GM12865 (cell line): ENCODE data around the gene NAA15.

ENCODE experiments used
- DNase-seq: peaks from one replicate; pipeline ENCODE4 v3.0.0; 2010; ENCODE audit warnings: low read depth
- H3K4me3 ChIP-seq: 2 replicates; pipeline ENCODE4 v1.5.1; 2011; ENCODE audit warnings: mild to moderate bottlenecking, low read depth, low read length, control low read depth
- TF ChIP-seq, protein P1 (sequence below): IDR thresholded peaks from 2 replicates; pipeline ENCODE4 v1.5.1; 2011; ENCODE audit warnings: low read length, control low read depth, low read depth, inconsistent platforms; ENCODE audit not compliant: insufficient read depth; ENCODE audit errors: missing control alignments

Gene NAA15

DNA sequence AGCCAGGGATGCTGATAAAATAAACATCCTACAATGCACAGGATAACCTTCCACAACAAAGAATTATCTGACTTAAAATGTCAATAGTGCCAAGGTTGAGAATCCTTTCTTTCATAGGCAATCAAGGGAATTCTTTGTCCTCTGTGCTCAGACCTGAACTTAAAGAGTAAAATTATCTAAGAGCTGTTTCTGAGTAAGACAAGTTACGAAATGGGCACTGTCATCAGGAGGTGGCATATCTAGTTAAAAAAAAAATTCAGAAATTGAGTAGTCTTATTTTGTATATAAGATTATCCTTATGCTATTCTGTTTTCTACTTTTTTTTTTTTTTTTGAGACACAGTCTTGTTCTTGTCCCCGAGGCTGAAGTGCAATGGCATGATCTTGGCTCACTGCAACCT, 149.3 kb downstream of the NAA15 start:
- TF ChIP-seq, protein P1, sequence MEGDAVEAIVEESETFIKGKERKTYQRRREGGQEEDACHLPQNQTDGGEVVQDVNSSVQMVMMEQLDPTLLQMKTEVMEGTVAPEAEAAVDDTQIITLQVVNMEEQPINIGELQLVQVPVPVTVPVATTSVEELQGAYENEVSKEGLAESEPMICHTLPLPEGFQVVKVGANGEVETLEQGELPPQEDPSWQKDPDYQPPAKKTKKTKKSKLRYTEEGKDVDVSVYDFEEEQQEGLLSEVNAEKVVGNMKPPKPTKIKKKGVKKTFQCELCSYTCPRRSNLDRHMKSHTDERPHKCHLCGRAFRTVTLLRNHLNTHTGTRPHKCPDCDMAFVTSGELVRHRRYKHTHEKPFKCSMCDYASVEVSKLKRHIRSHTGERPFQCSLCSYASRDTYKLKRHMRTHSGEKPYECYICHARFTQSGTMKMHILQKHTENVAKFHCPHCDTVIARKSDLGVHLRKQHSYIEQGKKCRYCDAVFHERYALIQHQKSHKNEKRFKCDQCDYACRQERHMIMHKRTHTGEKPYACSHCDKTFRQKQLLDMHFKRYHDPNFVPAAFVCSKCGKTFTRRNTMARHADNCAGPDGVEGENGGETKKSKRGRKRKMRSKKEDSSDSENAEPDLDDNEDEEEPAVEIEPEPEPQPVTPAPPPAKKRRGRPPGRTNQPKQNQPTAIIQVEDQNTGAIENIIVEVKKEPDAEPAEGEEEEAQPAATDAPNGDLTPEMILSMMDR: no peak
- H3K4me3 ChIP-seq: no peak overlapping the region
- no peak for DNase-seq

DNA sequence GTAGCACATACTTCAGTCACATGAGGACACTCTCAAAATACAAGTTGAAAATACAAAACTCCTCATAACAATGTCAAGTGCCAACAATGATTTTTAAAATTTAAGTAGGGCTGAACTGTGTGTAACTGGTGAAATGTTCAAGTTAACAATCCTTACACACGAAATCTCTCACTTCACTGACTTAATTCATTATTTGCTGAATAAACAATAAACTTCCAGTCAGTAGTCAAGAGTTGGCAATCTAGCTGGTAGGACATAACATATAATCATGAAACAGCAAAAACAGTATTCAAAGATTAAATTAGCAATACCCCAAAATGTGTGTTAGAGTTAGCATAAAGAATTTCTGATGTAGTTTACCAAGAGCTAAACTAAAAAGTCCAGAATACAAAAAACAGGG, 150.7 kb downstream of the NAA15 start:
- TF ChIP-seq, protein P1: no peak
- DNase-seq: no peak
- peak overlapping the region; percentile 92 for H3K4me3 ChIP-seq

DNA sequence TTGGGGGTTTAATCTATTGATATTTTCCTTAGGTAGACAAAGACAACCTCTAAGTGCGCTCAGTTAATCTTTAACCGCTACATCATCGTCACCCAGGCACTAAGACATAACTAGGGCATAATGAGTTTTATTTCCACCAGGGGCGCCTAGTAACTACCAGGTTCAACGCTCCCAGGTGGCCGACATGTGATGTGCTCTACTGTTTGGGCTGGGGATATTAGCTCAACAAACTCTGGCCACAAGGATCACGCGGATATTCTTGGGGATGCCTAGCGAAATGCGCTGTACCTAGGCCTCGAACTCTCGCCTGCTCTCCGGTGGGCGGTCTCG, 151.7 kb downstream of the NAA15 start:
- peak overlapping the region; percentile 92 for H3K4me3 ChIP-seq
- DNase-seq: peak; percentile 89
- TF ChIP-seq, protein P1: peak; percentile 43

DNA sequence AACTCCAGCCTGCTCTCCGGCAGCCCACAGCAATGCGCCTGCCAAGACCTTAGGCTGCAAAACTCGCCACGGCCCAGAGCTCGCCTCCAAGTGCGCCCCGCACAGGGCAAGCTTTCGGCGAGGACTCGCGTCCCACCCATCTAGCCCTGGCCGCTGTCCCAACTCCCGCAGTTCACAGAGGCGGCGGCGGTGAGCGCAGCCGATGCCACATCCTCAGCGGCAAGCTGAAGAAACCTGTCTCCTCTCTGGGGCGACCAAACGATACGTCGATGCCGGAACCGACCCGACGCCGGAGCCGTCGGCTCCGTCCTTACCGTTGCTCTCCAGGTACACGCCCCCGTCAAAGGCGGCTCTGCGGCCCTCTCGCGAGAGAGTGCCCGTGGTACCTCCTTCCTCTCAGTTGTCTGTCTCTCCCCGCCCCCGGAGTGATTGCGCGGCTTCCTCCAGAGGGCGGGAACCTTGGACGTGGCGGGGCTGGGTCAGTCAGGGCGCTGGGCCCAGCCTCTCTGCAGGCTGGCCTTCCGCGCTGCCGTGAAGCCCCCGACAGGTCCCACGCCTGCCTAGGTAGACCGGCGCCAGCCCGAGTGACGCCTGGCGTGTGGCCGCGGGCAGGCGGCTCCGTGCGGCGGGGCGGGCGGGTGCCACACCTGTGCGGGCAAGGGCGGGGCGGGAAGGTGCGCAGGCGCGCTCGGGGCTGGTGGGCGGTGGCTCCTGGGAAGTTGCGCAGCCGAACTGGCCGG, 152.2 kb downstream of the NAA15 start:
- H3K4me3 ChIP-seq: peak overlapping the region; percentile 92
- DNase-seq: peak; percentile 98
- TF ChIP-seq, protein P1: no peak

DNA sequence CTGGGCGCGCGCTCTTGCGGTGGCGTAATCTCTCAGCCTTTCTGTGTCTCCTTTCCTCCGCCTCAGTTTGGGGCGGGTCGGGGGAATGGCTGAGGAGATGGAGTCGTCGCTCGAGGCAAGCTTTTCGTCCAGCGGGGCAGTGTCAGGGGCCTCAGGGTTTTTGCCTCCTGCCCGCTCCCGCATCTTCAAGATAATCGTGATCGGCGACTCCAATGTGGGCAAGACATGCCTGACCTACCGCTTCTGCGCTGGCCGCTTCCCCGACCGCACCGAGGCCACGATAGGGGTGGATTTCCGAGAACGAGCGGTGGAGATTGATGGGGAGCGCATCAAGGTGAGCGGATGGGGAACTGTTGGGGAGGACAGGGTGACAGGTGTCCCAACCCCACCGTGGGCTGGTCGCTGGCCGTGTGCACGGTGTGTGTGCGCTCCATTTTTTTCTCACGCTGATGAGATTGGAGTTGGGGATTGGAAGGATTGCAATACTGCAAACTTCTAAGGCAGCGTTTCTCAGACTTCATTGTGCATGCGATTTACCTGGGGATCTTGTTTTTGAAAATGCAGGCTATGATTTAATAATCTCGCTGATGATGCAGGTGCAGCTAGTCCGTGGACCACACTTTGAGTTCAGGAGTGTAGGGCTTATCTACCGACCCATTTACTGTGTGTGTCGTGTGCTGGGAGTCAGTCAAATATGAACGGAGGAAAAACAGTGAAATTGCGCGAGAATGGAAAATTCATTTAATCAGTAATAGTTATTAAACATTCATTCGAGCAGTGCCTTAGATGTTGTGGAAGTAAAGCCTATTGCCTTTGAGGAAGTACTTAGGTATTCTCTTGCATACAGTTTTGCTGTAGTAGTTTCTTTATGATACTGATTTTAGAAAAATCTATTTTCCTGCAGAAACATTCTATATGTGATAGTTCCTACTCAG, 153.1 kb downstream of the NAA15 start, which contains the start of gene RAB33B:
RAB33B (plus strand) TSS at position 11 of the 935 bp plus-strand sequence; CDS start at position 86, 75 bp downstream.
- DNase-seq: no peak
- TF ChIP-seq, protein P1: no peak
- H3K4me3 ChIP-seq: peak within 1 kb of the TSS; percentile 92

DNA sequence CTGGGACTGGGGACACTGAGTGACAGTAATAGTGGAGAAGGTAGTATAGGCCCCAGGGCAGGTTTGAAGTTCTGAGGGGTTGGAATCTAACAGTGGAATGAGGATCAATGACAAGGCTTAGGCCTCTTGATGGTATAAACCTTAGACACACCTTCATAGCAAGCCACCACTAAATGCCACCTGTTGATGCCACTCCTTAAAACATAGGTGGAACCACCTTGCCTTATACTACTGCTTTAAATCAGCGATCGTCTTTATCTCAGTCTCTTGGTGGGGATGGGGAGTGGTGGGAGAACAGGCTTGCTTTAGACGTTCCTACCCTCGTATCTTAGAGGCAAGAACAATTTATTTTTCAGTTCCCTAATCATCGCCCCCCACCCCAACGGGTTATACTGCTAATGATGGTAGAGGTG, 153.8 kb downstream of the NAA15 start:
- TF ChIP-seq, protein P1: no peak
- H3K4me3 ChIP-seq: peak overlapping the region; percentile 92
- no peak for DNase-seq
